SH-SY5Y (cell line): Measurements from ENCODE around the gene TMEM221.

Source experiments
- GATA2 ChIP-seq: IDR thresholded peaks from 2 replicates; pipeline ENCODE4 v1.6.1; 2011; ENCODE audit warnings: mild to moderate bottlenecking, low read depth, low read length
- GATA3 ChIP-seq: IDR thresholded peaks from 2 replicates; pipeline ENCODE4 v1.6.1; 2011; ENCODE audit warnings: low read depth, mild to moderate bottlenecking, low read length, moderate library complexity

GRCh38 chr19:17475541-17476115 lies 27.2 kb upstream of the TMEM221 start:
- TF ChIP-seq GATA2 (no peak), GATA3 (no peak)
